ENCODE measurements around the gene CNNM4.

Gene CNNM4

DNA sequence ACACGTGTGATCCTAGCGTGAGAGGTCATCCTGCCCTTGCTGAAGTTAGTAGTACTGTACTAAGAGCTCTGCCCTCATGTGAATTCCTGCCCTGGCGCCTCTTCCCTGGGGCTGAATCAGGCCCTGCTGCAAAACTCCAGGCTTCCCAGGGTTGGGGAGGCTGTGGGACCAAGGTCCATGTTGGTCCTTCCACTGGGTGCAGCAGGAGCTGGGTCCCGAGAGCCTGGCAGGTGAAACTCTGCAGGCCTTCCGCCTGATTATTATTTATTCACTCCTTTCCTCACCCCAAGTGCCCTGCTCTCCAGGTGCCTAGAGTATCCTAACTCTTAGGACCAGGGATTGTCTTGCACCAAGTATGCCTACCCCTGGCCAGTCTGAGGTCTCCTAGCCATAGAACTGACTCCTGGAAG is 50.1 kb downstream of the CNNM4 start:
- no peak for DNase-seq (ENCODE audit: low read depth in 2 of 2)

DNA sequence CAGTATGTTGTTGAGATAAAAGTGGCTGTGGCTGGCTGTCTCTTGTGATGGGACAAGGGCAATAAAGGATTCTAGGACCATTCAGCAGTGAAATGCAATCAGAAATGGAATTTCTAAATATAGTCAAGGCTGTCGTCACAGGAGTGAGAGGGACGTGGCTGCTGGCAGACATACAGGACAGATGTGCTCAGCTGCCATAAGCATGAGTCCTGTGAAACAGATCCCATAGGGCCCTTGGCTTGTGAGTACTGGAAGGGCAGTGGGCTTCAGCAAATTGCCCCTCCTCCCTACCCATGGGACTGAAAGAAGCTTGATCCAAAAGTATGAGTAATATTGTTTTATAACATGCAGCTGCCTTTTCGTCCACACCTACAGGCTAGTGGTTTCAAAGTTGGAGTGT is 51.2 kb downstream of the CNNM4 start:
- DNase-seq (ENCODE audit: low read depth in 2 of 2): no peak

DNA sequence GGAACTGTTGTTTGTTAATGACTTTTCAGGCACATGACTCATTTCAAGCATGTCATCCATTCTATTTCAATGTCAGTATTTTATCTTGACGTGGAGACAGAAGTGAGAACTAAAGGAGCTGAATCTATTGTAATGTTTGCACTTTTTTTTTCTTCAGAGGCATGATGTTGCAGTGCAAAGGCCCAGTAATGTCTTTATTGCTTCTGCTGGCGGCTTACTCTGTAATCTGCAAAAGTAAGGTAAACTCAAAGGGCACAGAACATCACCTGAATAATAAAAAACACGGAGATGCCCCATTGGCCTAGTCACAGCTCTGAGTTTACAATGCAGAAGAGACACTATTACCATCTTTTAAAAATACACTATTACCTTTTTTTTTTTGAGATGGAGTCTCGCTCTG is 53.0 kb downstream of the CNNM4 start:
- DNase-seq (ENCODE audit: low read depth in 2 of 2): no peak

DNA sequence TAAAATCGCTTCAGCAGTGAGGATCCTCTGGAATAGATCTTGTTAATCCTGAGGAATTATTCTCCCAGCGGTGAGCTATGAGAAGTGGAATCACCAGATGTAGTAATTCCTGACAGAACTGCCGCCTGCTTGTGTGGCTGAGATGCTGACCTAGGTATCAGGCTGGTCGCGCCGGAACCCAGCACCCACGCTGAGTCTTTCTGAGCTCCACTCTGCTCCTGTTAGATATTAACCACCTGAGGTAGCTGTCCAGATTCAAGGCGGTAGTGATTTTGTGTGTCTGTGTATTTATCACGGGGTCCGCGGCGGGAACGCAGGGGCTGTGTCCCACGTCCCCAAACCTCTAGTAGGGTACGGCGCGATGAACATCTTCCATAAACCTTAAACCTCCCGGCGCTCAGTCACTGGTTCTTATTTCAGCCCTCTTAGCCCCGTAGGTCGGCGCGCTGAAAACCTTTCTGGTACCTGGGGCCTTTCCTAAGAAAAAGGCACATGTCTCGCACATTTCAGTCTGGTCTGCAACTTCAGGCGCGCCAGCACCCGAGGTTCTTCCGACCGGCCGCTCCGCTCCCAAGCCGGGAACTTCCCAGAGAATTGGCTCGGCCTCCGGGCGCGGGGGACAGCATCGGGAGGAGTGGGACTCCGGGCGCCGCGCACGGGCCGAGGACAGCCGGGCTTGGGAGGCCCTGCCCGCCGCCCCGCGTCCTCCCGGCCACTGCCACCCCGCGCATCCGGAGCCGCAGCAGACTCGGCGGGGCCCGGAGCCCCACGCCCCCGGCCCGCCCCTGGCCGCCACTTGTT is 54.8 kb downstream of the CNNM4 start:
- DNase-seq (ENCODE audit: low read depth in 2 of 2): no peak

DNA sequence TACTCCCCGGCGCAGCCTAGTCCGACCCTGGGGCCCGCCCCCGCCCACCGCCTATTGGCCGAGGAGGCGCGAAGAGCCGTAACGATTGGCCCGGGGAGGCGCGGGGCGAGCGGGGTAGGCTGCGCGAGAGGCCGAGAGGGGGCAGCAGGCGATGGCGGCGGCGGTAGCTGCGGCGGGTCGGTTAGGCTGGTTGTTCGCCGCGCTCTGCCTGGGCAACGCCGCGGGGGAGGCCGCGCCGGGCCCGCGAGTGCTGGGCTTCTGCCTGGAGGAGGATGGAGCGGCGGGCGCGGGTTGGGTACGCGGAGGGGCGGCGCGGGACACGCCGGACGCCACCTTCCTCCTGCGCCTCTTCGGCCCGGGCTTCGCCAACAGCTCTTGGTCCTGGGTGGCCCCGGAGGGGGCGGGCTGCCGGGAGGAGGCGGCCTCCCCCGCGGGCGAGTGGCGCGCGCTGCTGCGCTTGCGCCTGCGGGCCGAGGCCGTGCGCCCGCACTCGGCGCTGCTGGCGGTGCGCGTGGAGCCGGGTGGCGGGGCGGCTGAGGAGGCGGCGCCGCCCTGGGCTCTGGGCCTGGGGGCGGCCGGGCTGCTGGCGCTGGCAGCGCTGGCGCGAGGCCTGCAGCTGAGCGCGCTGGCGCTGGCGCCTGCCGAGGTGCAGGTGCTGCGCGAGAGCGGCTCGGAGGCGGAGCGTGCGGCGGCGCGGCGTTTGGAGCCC is 55.6 kb downstream of the CNNM4 start, which contains the start of gene CNNM3:
Gene CNNM3 (plus strand): TSS at position 142 of the 709 bp plus-strand sequence. CDS start 10 bp downstream, at position 152.
- peak; percentile 85 to 96 for DNase-seq (ENCODE audit: low read depth in 2 of 2)

DNA sequence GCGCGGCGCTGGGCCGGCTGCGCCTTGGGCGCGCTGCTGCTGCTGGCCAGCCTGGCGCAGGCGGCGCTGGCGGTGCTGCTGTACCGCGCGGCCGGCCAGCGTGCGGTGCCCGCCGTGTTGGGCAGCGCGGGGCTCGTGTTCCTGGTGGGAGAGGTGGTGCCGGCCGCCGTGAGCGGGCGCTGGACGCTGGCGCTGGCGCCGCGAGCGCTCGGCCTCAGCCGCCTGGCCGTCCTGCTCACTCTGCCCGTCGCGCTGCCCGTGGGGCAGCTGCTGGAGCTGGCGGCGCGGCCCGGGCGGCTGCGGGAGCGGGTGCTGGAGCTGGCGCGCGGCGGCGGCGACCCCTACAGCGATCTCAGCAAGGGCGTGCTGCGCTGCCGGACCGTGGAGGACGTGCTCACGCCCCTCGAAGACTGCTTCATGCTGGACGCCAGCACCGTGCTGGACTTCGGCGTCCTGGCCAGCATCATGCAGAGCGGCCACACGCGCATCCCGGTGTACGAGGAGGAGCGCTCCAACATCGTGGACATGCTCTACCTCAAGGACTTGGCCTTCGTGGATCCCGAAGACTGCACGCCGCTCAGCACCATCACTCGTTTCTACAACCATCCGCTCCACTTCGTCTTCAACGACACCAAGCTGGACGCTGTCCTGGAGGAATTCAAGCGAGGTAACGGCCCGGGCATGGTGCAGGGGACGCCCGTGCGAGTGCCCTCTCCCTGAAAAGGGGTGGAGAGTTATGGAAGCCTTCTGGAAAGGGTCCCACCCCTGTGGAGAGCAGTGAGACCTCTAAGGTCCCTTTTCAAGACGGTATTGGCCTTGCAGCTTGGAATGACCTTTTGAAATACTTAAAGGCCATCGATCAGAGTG is 56.4 kb downstream of the CNNM4 start:
- no peak for DNase-seq (ENCODE audit: low read depth in 2 of 2)

DNA sequence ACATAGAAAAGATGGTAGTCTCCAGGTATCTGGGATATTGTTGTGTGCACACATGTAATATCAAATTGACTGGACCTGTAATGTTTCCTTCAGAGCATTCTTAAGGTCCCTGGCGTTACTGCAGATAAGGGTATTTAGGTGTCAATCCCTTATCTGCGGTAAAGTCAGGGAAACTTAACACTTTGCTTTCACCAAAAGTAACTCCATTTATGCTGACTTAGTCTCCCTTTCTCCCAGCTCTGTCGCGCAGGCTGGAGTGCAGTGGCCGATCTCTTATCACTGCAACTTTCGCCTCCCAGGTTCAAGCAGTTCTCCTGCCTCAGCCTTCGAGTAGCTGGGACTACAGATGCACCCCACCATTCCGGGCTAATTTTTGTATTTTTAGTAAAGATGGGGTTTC is 57.2 kb downstream of the CNNM4 start:
- DNase-seq (ENCODE audit: low read depth in 2 of 2): no peak

DNA sequence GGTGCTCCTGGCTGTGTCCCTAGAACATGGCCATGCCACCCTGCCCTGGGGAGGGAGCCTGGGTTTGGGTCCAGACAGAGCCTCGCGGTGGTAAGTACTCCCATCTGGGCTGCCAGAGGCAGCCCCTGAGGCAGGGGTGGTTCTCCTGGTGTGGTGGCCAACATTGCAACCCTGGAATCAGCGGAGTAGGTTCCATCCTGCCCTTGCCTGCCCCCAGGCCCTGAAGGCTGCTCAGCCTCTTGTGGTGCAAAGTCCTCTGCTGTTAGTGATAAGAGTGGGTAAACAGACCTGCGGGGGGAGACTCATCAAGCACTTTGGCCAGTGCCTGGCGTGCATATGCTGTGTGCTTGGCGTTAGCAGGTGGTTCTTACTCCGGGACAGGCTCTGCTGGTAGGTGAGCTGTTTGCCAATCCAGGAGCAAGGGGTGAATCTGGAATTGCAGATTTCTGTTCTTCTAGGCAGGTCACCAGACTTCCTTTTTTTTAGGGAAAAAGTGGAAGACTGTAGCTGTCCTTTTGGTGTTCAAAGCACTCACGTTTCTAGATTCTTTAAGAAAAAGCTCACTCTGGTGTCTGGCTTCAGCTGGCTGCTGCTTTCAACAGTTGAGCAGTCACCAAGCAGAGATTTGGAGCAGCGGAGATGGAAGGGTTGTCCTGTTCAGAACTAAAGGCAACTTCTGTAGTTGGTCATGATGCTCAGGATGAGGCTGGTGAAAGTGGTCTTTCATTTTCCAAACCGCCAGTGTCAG is 58.6 kb downstream of the CNNM4 start:
- no peak for DNase-seq (ENCODE audit: low read depth in 2 of 2)

DNA sequence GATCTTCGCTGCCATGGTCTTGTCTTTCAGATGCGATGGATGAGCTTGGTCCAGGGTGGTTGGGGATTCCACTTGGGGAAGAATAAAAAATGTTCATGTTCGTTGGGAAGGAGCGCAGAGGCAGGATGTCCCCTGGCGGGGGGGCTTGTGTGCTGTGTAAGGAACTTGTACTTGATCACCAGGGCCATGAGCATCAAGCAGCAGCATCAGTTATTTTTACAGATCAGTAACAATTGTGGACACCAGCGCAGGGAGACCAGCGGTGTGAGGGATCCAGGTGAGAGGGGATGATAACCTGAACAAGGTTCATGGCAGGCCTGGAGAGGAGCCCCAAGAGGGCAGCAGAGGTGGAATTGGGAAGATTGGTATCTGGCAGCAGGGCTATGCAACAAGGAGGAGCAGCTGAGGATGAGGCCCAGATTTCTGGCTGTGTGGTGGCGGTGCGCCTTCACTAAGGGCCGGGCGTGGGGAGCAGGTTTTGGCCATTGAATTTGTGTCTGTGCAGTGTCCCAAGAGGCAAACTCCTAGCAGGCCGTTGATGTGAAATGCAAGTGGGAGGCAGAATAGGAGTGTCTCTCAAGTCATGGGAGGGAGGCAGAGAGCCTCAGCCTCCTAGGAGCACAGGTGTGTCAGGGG is 59.3 kb downstream of the CNNM4 start:
- DNase-seq (ENCODE audit: low read depth in 2 of 2): no peak

DNA sequence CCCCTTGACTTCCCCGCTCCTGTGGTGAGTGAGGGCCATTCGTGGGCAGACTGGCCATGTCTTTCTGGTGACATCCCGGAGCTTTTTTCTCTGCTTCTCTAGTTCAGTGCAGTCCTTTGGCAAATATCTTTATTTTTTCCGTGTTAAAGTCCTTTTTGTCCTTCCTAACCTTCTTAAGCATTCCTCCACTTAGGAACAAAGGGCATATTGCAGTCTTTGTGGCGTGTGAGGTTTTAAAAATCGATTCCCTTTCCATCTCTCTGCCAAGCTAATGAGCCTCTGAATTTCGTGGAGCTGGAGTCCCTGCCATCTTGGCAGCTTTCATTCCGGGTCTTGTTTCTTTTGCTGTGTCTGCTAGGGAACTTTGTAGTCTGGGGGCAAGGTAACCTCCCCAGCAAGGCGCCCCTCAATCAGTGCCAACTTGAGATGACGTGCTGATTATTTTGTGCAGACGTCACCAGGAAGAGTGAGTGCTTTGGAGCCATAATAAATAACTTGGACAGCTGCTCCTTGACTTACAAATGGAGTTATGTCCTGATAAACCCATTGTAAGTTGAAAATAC is 60.5 kb downstream of the CNNM4 start:
- no peak for DNase-seq (ENCODE audit: low read depth in 2 of 2)

DNA sequence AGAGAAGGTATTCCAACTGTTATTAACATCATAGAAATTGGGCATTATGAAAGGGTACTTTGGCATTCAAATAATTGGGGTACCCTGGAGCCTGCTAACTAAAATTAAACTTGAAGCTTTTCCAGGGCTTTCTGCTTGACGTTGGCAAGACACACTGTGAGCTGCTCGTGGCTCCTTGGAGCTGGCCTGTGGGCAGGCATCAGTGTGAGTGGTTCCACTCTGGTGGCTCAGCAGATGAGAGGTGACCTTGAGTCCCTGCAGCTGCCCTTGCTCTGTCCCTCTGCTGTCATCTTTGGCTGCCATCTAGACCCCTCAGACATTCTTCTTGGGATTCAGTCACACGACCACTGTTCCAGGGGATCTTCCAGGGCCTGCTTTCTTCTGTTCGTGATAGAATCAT is 62.1 kb downstream of the CNNM4 start:
- DNase-seq (ENCODE audit: low read depth in 2 of 2): no peak

DNA sequence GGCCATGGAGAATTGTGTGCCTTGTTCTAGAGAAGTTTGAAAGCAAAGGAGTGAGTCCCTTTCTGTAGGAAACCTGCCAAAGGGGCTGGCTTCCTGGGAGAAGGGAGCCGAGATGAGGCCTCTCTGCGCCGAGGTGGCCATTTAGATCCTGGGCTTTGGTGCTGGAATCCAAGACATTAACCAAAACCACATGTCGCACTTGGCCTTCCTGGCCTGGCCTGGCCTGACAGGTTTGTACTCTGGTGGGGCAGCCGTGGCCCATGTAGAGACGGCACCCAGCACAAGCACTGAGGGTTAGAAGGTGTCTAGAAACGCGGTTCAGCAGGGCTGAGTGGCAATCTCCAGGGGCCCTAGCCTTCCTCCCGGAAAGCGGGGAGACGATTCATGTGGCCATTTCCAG is 62.5 kb downstream of the CNNM4 start:
- DNase-seq (ENCODE audit: low read depth in 2 of 2): no peak

DNA sequence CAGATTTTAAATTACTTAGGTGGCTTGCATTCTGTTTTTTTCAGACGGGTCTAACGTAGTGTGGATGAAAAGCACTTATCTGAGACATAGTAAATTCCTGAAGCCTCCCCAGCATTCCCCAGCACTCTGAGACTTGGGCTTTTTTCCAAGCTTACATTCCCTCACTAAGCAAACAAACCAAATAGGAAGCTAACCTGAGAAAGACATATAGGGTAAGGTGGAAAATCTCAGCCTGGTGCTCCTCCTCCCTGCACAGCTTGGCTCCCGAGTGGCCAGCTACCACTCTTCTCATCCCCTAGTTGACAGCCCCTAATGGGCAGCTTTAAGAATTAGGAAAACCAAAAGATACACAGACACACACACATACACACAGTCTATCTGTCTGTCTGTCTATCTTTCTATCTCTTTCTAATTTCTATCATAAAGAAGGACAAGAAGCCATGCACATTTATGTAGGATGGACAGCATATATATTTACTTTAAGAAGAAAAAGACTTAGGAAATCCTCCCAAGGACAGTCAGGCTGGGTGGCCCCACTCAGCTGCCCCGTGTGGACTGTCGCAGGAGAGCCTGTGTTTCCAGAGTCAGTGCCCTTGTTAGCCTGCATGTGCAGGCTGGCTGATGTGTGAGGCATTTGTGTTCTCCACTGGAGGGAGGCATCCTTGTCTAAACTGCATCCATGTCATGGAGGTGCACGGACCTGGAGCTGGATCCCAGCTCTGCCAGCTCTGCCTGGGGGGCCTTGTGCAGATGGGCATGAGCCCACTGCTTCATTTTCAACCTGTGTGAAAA is 63.6 kb downstream of the CNNM4 start:
- DNase-seq (ENCODE audit: low read depth in 2 of 2): no peak

DNA sequence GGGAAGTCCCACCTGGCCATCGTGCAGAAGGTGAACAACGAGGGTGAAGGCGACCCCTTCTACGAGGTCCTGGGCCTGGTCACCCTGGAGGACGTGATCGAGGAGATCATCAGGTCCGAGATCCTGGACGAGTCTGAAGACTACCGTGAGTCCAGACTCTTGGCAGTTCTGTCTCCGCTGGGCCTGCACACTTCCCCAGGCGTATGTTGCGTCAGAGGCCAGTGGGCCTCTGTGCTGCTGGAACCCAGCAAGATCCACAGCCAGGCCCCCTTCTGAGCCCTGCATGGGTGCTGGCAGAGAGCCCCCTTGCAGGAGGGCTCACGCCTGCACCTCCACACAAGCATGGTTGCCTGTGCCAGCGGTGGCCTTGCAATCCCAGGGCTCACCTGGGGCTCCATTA is 64.4 kb downstream of the CNNM4 start:
- no peak for DNase-seq (ENCODE audit: low read depth in 2 of 2)

DNA sequence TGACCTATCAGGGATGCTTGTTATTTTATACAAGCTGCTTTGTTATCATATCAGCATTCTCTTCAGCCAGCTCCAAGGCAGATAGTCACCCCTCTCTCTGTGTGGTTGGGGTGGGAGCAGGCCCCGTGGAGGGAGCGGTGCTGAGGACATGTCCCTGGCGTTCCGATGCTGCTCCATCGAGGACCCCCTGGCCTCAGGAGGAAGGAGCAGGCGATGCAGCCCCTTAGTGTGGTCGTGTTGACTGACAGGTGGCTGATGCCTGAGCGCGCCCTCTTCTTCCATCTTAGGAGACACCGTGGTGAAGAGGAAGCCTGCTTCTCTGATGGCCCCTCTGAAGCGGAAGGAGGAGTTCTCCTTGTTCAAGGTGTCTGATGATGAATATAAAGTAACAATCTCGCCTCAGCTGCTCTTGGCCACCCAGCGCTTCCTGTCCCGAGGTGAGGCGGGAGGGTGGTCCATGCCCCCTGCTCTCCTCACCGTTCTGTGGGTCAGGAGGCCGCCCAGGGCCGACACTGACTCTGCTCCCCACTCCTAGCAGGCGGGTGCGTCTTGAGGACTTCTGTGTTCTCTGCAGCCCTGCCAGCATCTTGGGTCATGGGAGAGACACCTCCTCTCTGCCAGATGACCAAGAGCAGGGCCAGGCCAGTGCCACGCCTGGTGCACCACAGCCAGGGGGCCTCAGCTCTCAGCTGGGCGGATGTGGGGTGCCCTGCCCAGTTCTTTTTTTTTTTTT is 66.0 kb downstream of the CNNM4 start:
- no peak for DNase-seq (ENCODE audit: low read depth in 2 of 2)

DNA sequence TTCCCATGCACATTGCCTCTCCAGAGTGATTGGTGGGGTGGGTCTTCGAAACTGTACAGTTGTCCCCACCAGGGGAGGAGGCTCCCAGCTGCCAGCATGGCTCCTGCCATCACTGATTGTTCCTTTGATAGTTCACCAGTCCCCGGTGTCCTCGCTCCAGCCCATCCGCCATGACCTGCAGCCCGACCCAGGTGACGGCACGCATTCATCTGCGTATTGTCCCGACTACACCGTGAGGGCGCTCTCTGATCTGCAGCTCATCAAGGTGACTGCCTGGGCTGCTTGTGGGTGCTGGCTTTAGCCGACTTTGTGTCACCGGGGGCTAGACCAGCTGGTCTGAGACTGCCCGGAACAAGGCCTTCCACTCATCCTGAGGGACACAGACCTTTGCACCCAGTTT is 67.7 kb downstream of the CNNM4 start:
- no peak for DNase-seq (ENCODE audit: low read depth in 2 of 2)

DNA sequence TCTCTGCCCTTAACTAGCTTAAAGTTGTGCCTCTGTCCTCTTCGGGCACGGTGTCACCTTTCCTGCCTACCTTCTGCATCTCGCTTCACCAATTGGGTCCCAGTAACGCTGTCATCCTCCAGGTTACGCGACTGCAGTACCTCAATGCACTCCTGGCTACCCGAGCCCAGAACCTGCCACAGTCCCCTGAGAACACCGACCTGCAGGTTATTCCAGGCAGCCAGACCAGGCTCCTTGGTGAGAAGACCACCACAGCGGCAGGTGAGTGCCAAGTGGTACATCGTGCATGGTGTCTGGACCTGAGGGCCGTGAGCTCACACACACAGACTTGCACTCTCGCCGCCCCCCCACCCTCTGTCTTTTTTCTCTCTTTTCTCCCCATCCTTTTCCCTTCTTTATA is 68.2 kb downstream of the CNNM4 start:
- DNase-seq (ENCODE audit: low read depth in 2 of 2): no peak

DNA sequence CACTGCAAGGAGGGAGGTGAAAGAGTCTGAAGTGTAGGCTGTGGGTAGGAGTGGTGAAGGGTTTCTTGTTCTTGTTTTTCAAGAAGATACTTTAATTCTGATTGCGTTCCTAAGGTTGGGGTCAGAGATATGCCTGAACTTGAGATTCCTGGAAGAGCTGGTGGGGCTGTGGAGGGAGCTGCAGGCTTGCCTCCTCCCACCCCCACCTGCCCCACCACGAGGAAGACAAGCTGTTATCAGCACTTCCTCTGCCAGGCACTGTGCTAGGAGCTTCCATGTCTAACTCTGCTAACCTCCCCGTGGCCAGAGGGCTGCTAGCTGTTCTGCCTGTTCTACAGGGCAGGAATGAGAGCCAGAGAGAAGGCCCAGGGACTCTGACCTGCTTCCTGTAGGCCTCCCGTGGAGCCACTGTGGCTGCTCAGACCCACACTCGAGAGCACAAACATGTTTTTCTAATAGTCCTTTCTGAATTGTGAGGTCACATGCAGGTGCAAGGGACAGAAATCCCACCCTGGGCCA is 69.4 kb downstream of the CNNM4 start:
- DNase-seq (ENCODE audit: low read depth in 2 of 2): no peak

DNA sequence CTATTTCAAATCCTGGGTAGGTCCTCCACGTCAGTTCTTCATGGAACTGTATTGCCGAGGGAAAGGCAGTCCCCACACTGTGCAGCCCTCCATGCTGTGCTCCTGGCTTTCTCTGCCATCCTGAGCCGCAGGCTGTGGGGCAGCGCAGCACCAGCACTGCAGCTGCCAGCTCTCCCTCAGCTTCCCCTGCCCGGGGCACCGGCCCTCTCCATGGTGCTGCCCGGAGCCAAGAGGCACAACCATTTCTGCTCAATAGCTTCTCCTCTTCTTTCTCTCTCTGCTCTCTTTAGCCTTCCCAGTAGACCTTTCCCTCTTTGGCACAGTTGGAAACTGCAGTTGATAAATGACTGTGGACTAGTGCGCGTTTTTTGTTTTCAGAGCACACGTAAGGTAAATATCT is 71.0 kb downstream of the CNNM4 start:
- DNase-seq (ENCODE audit: low read depth in 2 of 2): no peak

Measured in stimulated activated CD8-positive, alpha-beta memory T cell treated with anti-CD3 and anti-CD28 coated beads, Interleukin-7, amount 100 ng/mL, for 4 hours (primary cell).